CD4-positive, alpha-beta T cell (primary cell): ENCODE results near the gene HERC3. TPM values are rescaled to one million over a fixed set of nuclear protein-coding genes. Genes with fewer than 3 reads are reported as not detected.

Source experiments
- ATAC-seq: fragments of 200-7000 bp; cut with Tn5 transposase; one replicate; pipeline ENCODE4 v1.10.0; 2022; ENCODE audit warnings: mild to moderate bottlenecking; ENCODE audit not compliant: poor library complexity
- CTCF ChIA-PET: fragments of 350-600 bp; sonication (Branson Sonifier 250); formaldehyde crosslinking; loops from one replicate; lab custom pipeline; 2021; ENCODE audit warnings: antibody characterized with exemption, inconsistent platforms; lab: Charles Lee
- POLR2A ChIA-PET: fragments of 350-600 bp; sonication (Branson Sonifier 250); formaldehyde crosslinking; loops from one replicate; lab custom pipeline; 2021; ENCODE audit warnings: antibody characterized with exemption, inconsistent platforms; lab: Charles Lee
- DNase-seq, 14 experiments: peaks; one replicate each; pipeline ENCODE4 v3.0.0-alpha.2; 2013 to 2020; ENCODE audit warnings: mixed read lengths in 2 of 14
- H3K27ac ChIP-seq, 2 donors: one replicate each; pipeline versions ENCODE4 v1.5.1 to v1.7.0; 2013; ENCODE audit warnings: low read length in 2 of 2, low read depth in 1 of 2, mild to moderate bottlenecking in 1 of 2
- H3K27me3 ChIP-seq, 2 experiments: 1 replicate in 1 of 2; 2 replicates in 1 of 2; pipeline versions ENCODE4 v1.6.1 to v1.7.0; 2013; ENCODE audit warnings: low read length in 2 of 2, control low read depth in 1 of 2, mild to moderate bottlenecking in 1 of 2, moderate library complexity in 1 of 2; ENCODE audit not compliant: insufficient read depth in 2 of 2, control insufficient read depth in 1 of 2
- H3K36me3 ChIP-seq: one replicate; pipeline ENCODE4 v1.6.1; 2013; ENCODE audit warnings: low read length, control low read depth; ENCODE audit not compliant: insufficient read depth
- H3K4me1 ChIP-seq: one replicate; pipeline ENCODE4 v1.6.1; 2013; ENCODE audit warnings: low read length, control low read depth; ENCODE audit not compliant: insufficient read depth
- H3K4me3 ChIP-seq: one replicate; pipeline ENCODE4 v1.5.1; 2013; ENCODE audit warnings: mild to moderate bottlenecking, low read length, moderate library complexity
- H3K9me3 ChIP-seq, 2 experiments: 1 replicate in 1 of 2; 2 replicates in 1 of 2; pipeline versions ENCODE4 v1.6.1 to v1.7.0; 2013; ENCODE audit warnings: low read length in 2 of 2, mild to moderate bottlenecking in 2 of 2, control low read depth in 1 of 2, moderate library complexity in 1 of 2; ENCODE audit not compliant: control insufficient read depth in 1 of 2, insufficient read depth in 1 of 2
- H3K27ac Mint-ChIP-seq: one replicate; pipeline ENCODE4 v1.8.0; 2020; ENCODE audit warnings: mixed read lengths
- H3K27me3 Mint-ChIP-seq: one replicate; pipeline ENCODE4 v1.8.0; 2021; ENCODE audit warnings: mixed read lengths
- H3K36me3 Mint-ChIP-seq: one replicate; pipeline ENCODE4 v1.8.0; 2021; ENCODE audit warnings: low read depth, mixed read lengths
- H3K4me1 Mint-ChIP-seq: one replicate; pipeline ENCODE4 v1.8.0; 2021; ENCODE audit warnings: low read depth, mixed read lengths
- H3K4me3 Mint-ChIP-seq: one replicate; pipeline ENCODE4 v1.8.0; 2020; ENCODE audit warnings: mild to moderate bottlenecking, mixed read lengths
- H3K9me3 Mint-ChIP-seq: one replicate; pipeline ENCODE4 v1.8.0; 2020; ENCODE audit warnings: mixed read lengths
- CTCF ChIP-seq: fragments of 200-600 bp; IDR thresholded peaks from one replicate; pipeline ENCODE4 v1.8.0; 2022; ENCODE audit warnings: antibody characterized with exemption, mild to moderate bottlenecking
- intact Hi-C, 2 experiments: fragments of 100-400 bp; cut with DNase I in 1 of 2; cut with micrococcal nuclease in 1 of 2; formaldehyde crosslinking; loops; one replicate each; pipeline versions ENCODE4 v1.15.1 to v1.9.0; 2023 to 2025; cut with DNase I, micrococcal nuclease
- total RNA-seq, 174 experiments: library from RNA in 2 of 174; stranded (reverse) in 2 of 174; gene quantifications; one replicate each; pipeline ENCODE4 v1.2.3 and lab custom pipeline; 2021 to 2026

Gene HERC3
- total RNA-seq, 2 experiments from 2014 or later, result 63.1 to 66.4 TPM

- H3K4me1 Mint-ChIP-seq, result peaks cover 5% of the 10 kb centered on the region
- intact Hi-C loops, result no loop called here
Measured at GRCh38 chr4:88690355-88690754, 98.1 kb downstream of the HERC3 start.

DNA sequence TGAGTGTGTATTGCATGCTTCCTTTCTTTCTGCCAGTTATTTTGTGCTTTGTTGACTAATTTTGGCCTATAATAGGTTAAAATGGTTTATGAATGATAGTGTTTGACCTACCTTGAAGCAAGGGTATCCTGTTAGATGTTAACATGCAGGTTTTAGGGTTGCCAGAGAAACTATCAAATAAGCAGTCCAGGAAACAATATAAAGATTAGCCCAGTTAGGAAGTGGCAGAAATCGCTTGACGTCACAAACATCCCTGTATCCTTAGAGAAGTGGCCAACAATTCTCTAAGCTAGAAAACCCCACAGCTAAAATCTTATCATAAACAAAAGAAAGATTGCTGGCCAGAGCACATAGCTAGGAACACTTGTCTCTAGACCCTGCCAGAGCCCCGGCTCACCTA is 101.5 kb downstream of the HERC3 start:
- no peaks in the 10 kb centered on the region for H3K9me3 ChIP-seq
- no peak overlapping the region for H3K27ac ChIP-seq
- no peak overlapping the region for H3K4me3 Mint-ChIP-seq
- no peaks in the 10 kb centered on the region for H3K27me3 Mint-ChIP-seq
- no peak overlapping the region for H3K4me3 ChIP-seq
- TF ChIP-seq CTCF, result no peak
- DNase-seq (no peak), ATAC-seq (no peak)
- peak overlapping the region; percentile 1 for H3K27ac Mint-ChIP-seq
- POLR2A ChIA-PET, result no interaction called here
- intact Hi-C loops, result no loop called here
- H3K4me1 Mint-ChIP-seq, result peaks cover 27% of the 10 kb centered on the region
- CTCF ChIA-PET, result no interaction called here
- peaks cover 33% of the 10 kb centered on the region for H3K36me3 ChIP-seq
- peaks cover 10% of the 10 kb centered on the region for H3K4me1 ChIP-seq
- H3K36me3 Mint-ChIP-seq, result peaks cover 78% of the 10 kb centered on the region
- no peaks in the 10 kb centered on the region for H3K9me3 Mint-ChIP-seq
- H3K27me3 ChIP-seq, result no peaks in the 10 kb centered on the region

More at GRCh38 chr4:88690355-88690754, 98.1 kb downstream of the HERC3 start:
- peaks cover 48% of the 10 kb centered on the region for H3K36me3 ChIP-seq
- no peak for TF ChIP-seq CTCF
- H3K9me3 ChIP-seq, result no peaks in the 10 kb centered on the region
- H3K27ac ChIP-seq, result no peak overlapping the region
- Mint-ChIP-seq H3K36me3 (peaks cover 85% of the 10 kb centered on the region), H3K9me3 (no peaks in the 10 kb centered on the region), H3K4me3 (no peak overlapping the region), H3K27ac (no peak overlapping the region), H3K27me3 (no peaks in the 10 kb centered on the region)
- no peak for ATAC-seq
- H3K4me1 ChIP-seq, result no peaks in the 10 kb centered on the region
- ChIA-PET POLR2A (no interaction called here), CTCF (no interaction called here)
- H3K27me3 ChIP-seq, result no peaks in the 10 kb centered on the region
- H3K4me3 ChIP-seq, result no peak overlapping the region
- DNase-seq, result no peak

- H3K4me3 ChIP-seq, result peak overlapping the region; percentile 77
Measured at GRCh38 chr4:88696630-88697029, 104.3 kb downstream of the HERC3 start.

More at GRCh38 chr4:88696630-88697029, 104.3 kb downstream of the HERC3 start:
- Mint-ChIP-seq H3K27ac (peak overlapping the region; percentile 95), H3K9me3 (no peaks in the 10 kb centered on the region), H3K36me3 (peaks cover 73% of the 10 kb centered on the region), H3K4me1 (peaks cover 34% of the 10 kb centered on the region), H3K27me3 (no peaks in the 10 kb centered on the region), H3K4me3 (peak overlapping the region; percentile 98)
- no peak for TF ChIP-seq CTCF
- ATAC-seq (peak; percentile 25), DNase-seq (peak in 1 of 14 experiments; percentile 3)
- Histone ChIP-seq H3K27me3 (no peaks in the 10 kb centered on the region), H3K9me3 (no peaks in the 10 kb centered on the region), H3K4me1 (peaks cover 10% of the 10 kb centered on the region), H3K27ac (no peak overlapping the region), H3K36me3 (peaks cover 18% of the 10 kb centered on the region)
- POLR2A ChIA-PET, result interaction anchor here (1.4 kb wide), 1 partner anchor 83 kb away, joined by 5 read pairs; no protein-coding TSS in a partner anchor
- CTCF ChIA-PET, result interaction anchor here (1.3 kb wide), 1 partner anchor 157 kb away, joined by 4 read pairs; no protein-coding TSS in a partner anchor
- intact Hi-C loops, result no loop called here
